Measurements from ENCODE around the gene GADD45G.
A peak's percentile ranks its signal among the peaks of the same experiment; 100 is the strongest.

Gene GADD45G

GRCh38 chr9:89637787-89638186, 33.0 kb downstream of the GADD45G start:
- no peak for TF ChIP-seq CTCF (conservative IDR thresholded peaks at IDR 0.05; ENCODE audit: low read length)
- DNase-seq (ENCODE audit: low read depth), result no peak
- no peak overlapping the region for H3K4me3 ChIP-seq (ENCODE audit: low read length)

DNA sequence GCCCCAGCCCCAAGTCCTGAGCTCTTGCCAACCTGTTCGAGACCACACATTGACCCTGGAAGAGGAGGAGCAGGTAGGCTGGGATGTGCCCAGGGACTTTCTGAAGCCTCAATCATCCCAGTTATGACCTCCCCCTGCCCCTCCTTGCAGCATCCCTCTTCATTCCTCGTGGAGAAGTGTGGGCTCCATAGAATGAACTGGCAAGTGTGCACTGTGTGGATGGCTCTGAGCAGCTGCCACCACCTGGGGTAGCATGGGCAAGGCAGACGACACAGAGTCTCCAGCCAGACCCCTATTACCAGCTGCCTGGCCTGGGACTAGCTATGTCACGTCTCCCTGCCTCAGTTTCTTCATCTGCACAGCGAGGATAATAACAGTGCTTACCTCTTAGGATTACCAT, 33.5 kb downstream of the GADD45G start:
- no peak overlapping the region for H3K4me3 ChIP-seq (ENCODE audit: low read length)
- DNase-seq (ENCODE audit: low read depth), result no peak
- TF ChIP-seq CTCF (conservative IDR thresholded peaks at IDR 0.05; ENCODE audit: low read length), result no peak

GRCh38 chr9:89638893-89639292, 34.1 kb downstream of the GADD45G start:
- no peak overlapping the region for H3K4me3 ChIP-seq (ENCODE audit: low read length)
- DNase-seq (ENCODE audit: low read depth), result no peak
- TF ChIP-seq CTCF (conservative IDR thresholded peaks at IDR 0.05; ENCODE audit: low read length), result no peak

GRCh38 chr9:89639367-89639795, 34.6 kb downstream of the GADD45G start:
- no peak overlapping the region for H3K4me3 ChIP-seq (ENCODE audit: low read length)
- no peak for TF ChIP-seq CTCF (conservative IDR thresholded peaks at IDR 0.05; ENCODE audit: low read length)

GRCh38 chr9:89639961-89640360, 35.1 kb downstream of the GADD45G start:
- no peak for TF ChIP-seq CTCF (conservative IDR thresholded peaks at IDR 0.05; ENCODE audit: low read length)
- no peak overlapping the region for H3K4me3 ChIP-seq (ENCODE audit: low read length)
- DNase-seq (ENCODE audit: low read depth), result no peak

More at GRCh38 chr9:89639367-89639795, 34.6 kb downstream of the GADD45G start:
- DNase-seq (ENCODE audit: low read depth), result peak; percentile 10

GRCh38 chr9:89640361-89640760, 35.5 kb downstream of the GADD45G start:
- no peak for DNase-seq (ENCODE audit: low read depth)
- no peak for TF ChIP-seq CTCF (conservative IDR thresholded peaks at IDR 0.05; ENCODE audit: low read length)
- H3K4me3 ChIP-seq (ENCODE audit: low read length), result no peak overlapping the region

DNA sequence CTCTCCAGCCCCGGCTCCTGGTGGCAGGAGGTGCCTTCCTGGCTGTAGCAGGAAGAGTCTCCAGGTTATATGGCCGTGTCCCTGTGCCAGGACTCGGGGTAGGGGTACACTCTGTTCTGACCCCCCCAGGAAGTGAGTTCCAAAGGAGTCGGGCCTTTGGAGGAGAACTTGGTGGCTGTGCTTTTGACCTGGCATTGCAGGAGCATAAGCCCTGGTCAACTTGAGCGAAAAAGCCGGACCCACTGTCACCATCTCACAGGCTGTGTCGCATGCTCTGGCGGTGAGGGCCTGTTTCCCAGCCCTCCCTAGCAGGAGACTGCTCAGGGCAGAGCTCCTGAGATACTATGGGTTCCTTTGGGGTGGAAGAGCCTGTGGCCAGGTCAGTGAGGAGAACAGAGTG, 36.0 kb downstream of the GADD45G start:
- TF ChIP-seq CTCF (conservative IDR thresholded peaks at IDR 0.05; ENCODE audit: low read length), result no peak
- DNase-seq (ENCODE audit: low read depth), result no peak
- H3K4me3 ChIP-seq (ENCODE audit: low read length), result no peak overlapping the region
